ENCODE data around the gene DUSP3. TPM values are rescaled to one million over a fixed set of nuclear protein-coding genes. Genes with fewer than 3 reads are reported as not detected.

DUSP3 gene
- 3.8 and 5.7 TPM in 2 replicates for total RNA-seq

DNA sequence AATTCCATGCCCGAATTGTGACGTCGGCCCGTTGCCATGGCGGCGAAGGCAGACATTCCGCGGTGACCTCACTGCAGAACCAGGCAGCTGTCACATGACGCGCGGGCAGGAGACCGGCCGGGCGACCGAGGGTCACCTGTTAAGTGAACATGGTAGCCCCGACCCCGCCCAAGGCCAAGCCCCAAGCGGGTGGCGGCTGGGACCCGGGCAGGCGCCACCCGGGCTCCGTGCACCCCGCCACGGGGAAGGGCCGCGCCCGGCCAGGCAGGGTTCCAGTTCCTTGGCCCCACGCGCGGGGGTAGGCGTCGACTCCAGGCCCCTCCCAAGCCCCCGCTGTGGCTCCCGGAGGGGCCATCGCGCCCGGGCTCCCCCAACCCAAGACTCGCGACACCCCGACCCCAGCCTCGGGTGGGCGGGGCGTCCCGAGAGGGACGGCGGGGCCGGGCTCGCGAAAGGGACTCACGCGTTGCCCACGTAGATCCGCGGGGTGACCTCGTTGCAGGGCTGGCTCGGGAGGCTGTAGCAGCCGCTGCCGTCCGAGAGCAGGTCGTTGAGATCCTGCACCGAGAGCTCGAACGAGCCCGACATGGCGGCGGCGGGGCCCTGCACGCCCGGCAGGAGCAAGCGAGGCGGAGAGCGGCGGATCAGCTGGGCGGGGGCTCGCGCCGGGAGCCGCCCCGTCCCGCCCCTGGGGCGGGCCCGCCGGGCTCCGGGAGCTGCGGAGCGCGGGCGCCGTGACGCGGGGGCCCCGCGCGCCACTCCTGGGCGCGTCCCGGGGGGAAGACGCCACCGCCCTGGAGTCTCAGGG lies at the start of gene DUSP3:
Gene DUSP3 (minus strand): TSS at position 641 of the 808 bp plus-strand sequence. CDS start 53 bp downstream, at position 588.
- intact Hi-C loops (cut with micrococcal nuclease): loop anchor here (2.0 kb wide), 1 partner anchor 228 kb away; no protein-coding TSS in a partner anchor

DNA sequence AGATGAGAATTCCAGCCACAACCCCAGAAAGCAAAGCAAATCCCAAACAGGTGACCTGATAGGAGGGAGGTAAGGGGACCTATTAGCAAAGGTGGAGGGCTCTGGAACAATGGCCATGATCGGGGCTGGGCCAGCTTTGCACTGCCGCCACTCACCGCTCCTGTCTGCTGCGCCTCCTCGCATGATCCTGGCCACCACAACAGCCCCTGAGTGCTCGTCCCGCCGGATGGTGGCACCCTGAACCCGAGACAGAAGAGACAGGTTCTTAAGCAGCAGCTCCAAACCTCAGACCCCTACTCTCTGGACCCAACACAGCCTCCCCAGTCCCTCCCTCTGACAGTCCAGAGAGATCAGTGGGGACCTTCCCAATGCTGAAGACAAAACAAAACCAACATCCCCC lies 48.8 kb upstream of the DUSP3 start:
- intact Hi-C loops (cut with micrococcal nuclease): no loop called here

DNA sequence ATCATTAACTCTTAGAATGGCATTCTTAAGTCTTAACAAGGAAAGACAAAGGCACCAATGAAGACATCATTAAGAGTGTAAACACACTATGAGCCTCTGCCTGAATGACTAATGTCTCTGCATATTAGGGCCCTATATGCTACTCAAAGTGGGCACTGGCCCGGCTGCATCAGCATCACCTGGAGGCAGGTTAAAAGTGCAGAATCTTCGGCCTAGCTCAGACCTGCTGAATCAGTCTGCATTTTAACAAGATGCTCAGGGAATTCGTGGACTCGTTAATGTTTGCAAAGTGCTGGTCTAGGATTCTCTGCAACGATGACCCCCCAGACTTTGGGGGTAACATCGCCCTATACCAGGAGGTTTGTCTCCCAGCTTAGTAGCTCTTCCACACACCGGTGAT lies 47.4 kb upstream of the DUSP3 start:
- intact Hi-C loops (cut with micrococcal nuclease): no loop called here

DNA sequence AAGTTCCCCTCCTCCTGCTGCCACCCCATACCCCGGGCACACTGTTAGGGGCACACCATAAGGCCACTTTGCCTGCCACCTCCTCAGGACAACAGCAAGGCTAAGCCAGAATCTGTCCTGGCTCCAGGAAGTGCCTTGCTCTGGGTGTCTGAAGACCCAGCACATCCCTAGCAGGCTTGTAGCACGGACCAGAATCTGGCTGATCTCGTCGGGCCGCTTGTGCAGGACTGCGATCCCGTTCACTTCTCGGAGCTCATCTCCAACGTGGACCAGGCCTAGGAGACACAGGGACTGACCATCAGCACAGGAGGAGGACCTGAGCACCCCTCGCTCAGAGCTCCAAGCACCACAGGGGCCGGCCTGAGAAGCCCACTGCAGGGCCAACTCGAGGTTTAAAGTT lies 46.8 kb upstream of the DUSP3 start:
- intact Hi-C loops (cut with micrococcal nuclease): no loop called here

DNA sequence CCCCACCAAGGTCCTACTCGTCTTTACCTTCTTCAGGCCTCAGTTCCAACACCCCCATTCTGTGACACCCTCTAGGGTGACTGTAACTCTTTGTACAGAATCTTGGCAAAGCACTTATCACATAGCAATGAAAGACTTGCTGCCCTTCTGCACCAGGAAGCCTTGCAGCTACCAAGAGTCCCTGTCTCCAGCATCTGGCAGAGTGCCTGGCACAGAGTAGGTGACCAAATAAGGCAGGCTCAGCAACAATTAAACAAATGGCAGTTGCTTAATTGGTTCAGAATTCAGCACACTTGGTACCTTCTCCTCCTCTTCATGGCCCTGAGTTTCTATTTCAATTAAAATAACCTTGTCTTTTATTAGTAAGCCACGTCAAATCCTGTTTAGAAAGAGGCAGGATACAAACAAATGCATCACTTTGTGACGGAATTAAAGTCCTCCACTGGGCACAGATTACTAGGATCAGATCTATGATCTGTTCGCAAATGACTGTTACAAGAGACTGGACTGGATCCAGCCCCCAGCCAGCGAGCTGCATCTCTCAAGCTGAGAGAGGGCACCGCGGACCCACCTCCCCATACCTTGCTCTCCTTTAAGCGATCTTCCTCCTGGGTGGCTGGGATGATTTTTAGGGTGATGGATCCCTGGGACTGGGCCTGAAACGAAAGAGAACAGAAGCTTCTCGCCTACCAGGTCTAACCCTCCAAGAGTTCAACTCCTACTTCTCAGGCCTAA lies 44.7 kb upstream of the DUSP3 start:
- intact Hi-C loops (cut with micrococcal nuclease): no loop called here

DNA sequence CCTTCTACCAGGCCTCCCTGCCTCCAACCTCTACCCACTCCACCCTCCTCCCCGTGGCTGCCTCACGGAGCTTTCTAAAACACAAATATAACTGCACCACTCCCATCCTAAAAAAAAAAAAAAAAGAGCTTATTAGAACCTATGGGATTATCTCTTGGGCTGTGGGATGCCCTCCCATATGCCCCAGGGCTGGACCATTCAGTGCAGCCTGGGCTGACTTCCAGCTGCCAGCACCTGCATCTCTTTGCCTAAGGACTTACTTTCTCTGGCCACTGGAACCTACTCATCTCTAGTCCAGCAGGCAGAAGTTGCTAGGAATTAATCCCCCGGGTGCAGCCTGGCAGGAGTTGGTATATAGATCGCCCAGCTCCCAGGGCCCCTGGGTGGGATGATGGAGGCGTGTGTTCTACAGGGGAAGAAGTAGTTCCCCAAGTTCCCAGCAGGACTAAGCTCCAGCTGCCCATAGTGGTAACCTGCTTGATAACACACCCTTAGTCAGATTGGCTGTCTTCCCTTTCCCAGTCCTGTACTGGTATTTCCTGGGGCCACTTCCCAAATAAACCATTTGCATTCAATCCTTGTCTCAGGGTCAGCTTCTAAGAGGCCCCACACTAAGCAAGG lies 43.9 kb upstream of the DUSP3 start:
- intact Hi-C loops (cut with micrococcal nuclease): no loop called here

DNA sequence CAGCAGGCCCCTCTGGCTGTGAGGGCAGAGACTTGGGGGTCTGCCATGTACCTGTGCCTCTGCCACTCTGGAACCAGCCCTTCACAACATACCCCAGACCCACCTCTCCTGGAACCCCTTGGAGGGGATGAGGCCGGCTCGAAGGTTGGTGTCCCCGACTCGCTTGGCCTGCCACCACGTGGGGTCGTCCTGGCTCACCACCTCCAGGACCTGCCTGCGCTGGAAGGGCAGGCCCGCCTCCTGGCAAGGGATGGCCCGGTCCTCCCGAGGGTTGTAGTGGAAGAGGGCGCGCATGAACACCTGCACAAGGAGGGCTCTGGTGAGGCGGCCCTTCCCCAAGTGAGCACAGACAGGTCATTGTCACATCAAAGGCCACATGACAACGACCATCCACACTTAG lies 42.0 kb upstream of the DUSP3 start:
- intact Hi-C loops (cut with micrococcal nuclease): no loop called here

DNA sequence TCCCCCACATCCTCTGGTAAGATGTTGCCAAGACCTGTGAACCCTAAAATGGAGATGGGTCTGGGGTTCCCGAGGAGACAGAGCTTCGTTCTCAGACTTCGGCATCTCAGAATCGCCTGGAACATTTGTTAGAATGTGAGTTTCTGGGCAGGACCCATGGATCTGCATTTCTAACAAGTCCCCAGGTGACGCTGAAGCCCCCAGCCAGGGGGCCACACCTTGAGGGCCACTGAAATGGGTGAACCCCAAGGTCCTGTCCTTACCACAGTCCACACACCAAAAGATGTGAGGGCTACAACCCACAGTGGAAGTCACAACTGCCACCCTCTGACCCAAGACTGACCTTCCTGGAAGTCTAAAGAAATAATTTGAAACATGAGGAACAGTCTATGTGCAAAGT lies 40.2 kb upstream of the DUSP3 start:
- intact Hi-C loops (cut with micrococcal nuclease): no loop called here

DNA sequence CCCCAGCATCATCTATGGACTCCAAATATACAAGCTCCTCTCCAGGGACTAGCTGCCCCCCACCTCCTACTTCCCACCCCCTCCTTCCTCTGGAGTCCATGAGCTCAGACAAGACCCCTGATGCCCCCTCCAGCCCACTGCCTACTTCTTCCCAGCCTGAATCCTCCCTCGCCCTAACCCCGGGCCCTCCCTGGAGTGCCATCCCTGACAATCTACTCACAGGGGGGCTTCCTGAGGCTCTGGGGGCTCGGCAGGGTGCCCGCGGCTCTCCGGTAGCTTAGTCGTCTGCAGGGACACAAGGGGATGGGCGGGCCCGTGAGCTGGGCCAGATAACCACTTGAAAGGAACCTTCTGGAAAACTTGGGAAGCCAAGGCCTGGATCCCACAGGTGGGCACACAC lies 39.0 kb upstream of the DUSP3 start:
- intact Hi-C loops (cut with micrococcal nuclease): no loop called here

DNA sequence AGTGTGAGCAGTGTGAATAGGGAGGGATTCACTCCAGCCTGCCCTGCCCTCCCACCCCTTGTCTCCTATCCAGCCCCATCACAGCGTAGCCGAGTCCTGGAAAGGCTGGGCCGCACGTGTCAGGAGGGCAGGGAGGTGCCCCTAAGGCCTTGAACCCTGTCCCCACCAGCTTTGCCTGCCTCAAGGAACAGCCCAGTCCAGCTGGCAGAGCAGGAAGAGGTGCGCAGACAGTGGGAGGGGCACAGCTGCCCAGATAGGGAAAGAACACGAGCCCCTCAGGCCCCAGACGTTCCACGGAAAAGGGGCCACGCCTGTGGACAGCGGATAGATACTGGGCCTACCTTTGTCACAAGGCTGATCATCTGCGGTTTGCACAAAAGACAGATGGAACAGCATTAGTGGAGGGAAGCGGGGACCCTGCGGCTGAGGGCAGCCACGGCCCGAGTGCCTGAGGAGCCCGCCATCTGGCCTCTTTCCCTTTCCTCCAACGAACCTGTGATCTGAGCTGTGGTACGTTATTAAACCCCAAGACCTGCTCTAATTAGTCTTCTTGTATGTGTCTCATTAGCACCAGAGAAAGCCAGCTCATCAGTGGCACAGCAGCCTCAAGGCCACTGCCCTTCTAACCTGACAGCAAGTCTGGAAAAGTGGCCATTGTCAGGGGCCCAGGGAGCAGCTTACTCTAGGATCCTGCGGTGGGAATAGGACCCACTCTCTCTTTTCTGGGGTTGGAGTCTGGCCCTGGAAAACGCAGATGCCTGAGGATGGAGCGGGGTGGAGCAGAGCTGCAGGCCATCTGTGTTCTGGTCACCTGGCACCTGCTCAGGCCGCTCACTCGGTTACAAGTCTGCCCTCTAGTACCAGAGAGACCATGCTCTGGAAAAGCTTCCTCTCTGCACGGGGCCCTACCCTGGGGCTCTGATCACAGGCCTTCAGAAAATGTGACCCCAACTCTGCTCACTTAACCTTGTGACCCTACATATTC lies 37.9 kb upstream of the DUSP3 start:
- intact Hi-C loops (cut with micrococcal nuclease): no loop called here

DNA sequence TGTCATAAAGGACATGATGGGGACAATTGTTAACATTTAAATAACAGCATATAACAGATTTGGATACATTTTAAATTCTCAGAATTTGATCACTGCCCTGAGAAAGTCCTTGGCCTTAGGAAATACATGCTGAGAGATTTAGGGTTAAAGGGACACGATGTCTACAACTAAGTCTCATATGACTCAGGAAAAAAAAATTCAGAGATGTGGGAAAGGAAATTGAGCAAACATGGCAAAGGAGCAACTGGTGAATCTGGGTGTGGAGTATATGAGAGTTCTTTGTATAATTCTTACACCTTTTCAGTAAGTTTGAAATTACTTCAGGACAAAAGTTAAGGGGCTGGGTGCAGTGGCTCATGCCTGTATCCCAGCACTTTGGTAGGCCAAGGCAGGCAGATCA lies 35.9 kb upstream of the DUSP3 start:
- intact Hi-C loops (cut with micrococcal nuclease): no loop called here

DNA sequence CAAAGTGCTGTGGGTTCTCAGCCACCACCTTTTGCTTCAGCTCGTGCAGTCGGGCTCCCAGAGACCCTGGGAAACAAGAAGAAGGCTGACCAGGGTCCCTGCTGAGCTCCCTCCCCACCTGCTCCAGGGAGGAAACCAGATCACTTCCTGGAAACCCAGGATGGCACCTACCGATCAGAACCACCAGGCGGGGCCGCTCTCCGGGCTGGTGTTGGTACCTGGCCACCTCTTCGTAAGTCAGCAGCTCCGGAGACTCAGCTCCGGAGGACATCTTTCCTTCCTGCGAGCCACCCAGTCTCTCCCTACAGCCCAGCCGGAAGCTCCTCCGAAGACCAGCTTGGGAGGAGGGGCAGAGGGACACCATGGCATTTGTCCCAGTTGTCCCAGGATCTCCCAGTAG lies 35.2 kb upstream of the DUSP3 start:
- intact Hi-C loops (cut with micrococcal nuclease): no loop called here

DNA sequence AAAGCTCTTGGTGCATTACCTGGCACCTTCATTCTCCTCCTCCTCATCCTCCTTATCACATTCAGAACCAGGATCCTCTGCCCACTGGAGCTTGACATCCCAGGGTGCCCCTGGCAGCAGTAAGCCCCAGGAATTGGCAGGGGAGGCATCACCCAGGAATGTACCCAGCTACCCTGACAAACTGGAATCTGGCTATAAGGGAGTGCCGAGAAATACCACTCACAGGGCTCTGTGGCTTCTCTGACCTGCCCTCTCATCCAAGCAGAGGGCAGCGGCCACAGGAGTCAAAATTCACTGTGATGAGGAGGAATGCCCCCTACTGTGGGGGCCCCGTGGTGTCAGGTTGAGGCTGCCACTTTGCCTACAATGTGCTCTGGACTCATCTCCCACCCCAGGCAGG lies 34.6 kb upstream of the DUSP3 start:
- intact Hi-C loops (cut with micrococcal nuclease): no loop called here

DNA sequence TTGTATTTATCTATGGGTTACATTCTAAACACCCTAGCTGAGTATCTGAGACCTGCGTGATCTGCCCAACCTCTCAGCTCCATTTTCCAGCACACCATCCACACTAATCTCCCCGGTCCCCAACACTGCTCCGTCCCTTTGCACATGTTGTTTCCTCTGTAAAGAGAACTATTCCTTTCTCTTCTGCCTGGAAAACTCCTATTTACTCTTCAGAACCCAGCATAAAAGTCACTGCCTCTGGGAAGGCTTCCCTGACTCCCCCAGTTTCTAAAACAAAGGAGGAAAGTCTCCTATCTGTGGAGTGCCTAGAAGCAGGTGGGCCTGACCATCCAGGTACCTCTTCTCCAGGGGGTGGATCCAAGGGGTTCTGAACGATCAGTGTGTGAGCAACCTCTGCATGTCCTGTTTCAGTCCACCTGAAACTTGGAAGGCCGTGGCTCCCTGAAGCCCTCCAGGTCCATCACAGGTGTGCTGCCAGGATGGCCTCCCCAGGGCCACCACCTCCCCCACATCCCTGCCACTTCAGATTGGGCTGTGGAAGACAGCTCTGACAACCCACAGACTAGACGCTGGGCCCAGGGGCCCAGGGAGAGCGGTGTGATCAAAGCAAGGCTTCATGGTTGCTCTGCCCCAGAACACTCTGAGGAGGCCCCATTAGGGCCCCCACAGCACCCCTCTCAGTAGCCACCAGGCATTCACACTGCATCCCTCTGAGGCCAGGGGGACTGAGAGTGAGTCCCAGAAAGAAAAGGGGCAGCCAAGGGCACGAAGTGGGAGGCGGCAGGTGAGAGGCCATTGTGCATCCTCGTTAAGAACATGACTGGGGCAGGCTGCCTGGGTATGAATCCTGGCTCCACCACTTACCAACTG lies 33.9 kb upstream of the DUSP3 start:
- intact Hi-C loops (cut with micrococcal nuclease): no loop called here

DNA sequence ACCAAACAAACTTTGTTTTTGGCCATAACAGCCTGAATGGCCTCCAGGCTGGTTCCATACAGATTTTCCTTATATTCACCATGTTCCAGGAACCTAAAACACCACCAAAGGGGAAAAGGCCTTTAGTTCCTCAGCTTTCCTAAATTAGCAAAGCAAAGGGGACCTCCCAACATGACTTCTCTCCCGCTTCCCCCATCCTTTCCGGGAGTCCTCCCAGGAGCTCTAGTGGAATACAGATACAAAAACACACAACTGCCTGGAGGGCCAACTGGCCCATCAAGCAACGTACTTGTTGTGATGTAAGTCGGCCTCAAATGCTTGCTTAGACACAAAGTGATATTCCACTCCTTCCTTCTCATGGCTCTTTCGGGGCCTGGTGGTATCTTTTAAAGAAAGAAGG lies 32.0 kb upstream of the DUSP3 start:
- intact Hi-C loops (cut with micrococcal nuclease): no loop called here

DNA sequence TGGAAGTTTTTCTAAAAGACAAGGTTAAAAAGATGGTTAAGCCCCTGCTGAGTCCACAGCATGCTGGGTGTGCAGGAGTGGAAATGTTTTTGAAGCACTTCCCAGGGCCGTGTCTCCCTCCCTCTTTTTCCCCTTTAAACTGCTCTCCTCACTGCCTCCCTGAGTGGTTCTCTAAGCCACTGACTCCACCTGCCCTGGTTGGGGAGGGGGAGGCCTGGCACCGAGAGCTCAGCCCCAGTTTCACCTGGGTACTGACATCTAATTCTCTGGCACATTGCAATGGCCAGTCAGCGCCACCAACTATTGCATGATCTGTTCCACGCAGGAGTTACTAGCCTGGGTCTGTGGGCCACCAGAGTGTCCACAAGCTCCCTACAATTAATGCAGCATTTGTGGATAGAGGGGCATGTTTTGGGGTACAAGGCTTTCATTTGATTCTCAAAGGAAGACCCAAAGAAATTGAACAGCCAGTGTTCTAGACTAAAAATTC lies 31.5 kb upstream of the DUSP3 start:
- intact Hi-C loops (cut with micrococcal nuclease): no loop called here

DNA sequence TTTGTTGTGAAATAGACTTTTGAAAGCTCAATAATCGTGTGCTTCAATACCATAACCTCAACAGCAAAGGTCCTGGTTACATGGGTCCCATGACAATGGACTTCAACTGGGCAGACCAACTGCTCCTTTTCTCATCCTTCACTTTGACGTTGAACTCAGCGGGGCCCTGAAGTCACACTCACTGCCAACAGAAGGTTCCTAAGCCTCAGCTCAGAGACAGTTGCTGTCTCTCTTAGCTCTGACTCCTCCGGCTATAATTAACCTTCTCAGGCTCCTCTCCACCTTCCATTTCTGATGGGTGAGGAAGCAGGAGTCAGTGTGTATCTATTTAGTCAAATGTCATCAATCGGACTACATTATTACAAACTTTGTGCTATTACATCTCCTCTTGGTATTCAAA lies 30.3 kb upstream of the DUSP3 start:
- intact Hi-C loops (cut with micrococcal nuclease): no loop called here

DNA sequence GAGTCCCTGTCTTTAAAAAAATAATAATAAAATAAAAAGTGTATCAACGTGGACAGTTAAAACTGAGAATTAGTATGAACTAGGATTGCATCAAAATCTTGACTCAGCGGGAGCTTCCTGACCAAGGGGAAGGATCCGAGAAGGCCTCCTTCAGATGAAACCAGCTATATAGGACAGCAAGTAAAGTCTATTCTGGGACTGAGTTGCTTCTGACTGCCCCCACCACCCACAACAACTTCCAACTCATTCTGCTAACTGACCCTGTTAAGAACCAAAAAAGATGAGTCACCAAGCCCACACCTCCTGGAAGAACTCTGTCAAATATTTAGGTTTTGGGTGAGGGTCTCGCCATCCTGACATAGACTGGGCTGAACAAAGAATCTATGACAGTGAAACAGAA lies 29.3 kb upstream of the DUSP3 start:
- intact Hi-C loops (cut with micrococcal nuclease): no loop called here

DNA sequence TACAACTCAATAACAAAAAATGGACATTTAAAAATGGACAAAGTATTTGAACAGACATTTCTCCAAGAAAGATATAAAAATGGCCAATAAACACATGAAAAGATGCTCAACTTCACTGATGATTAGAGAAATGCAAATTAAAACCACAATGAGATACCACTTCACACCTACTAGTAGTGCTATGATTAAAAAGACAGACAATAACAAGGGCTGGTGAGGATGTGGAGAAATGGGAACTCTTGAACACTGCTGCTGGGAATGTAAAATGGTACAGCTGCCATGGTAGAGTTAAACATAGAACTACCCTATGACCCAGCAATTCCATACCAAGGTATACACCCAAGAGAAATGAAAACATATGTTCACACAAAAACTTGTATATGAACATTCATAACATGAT lies 26.3 kb upstream of the DUSP3 start:
- intact Hi-C loops (cut with micrococcal nuclease): no loop called here

DNA sequence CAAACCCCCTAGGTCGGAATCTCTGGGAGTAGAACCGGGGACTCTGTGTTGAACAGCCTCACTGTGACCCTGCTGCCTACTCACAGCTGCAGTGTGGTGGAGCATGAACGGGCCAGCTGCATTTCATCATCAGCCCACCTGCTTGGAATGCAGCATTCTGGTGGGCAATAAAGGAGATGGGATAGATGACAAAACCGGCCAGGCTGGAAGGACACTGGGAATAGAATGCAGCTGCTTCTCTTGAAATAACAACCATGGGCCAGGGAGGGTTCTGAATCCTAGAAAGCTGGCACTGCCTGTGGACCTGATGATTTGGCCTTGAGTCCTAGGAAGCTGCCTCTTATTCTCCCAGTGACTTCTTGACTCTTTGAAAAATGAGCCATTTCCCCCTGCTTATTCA lies 25.0 kb upstream of the DUSP3 start:
- intact Hi-C loops (cut with micrococcal nuclease): no loop called here

Measured in T-helper 2 cell treated with Interferon-gamma antibody and Interleukin-4, amounts not matched to agents 100 ng/mL and 5 ng/mL, for 36 hours (primary cell).